Adrenal gland (tissue), 12 donors: ENCODE results near the gene ITIH2. TPM values are rescaled to one million over a fixed set of nuclear protein-coding genes. Genes with fewer than 3 reads are reported as not detected.

Experiments
- DNase-seq, 7 donors: peaks; one replicate each; pipeline ENCODE4 v3.0.0-alpha.2; 2019 to 2020
- H3K27ac ChIP-seq, 5 donors: fragments of 200-600 bp; sonication (generic) in 4 of 5; 1 replicate in 3 of 5; 2 replicates in 2 of 5; pipeline versions ENCODE4 v1.5.1 to v1.8.0; 2016 to 2020; ENCODE audit warnings: mild to moderate bottlenecking in 1 of 5
- H3K27me3 ChIP-seq: fragments of 200-600 bp; 2 replicates; pipeline ENCODE4 v1.8.0; 2021
- H3K36me3 ChIP-seq, 2 donors: fragments of 200-600 bp; replicated peaks in 1 of 2; 1 replicate in 1 of 2; 2 replicates in 1 of 2; pipeline versions ENCODE4 v1.5.1 to v1.8.0; 2018 to 2022
- H3K4me1 ChIP-seq, 2 donors: fragments of 200-600 bp; replicated peaks in 1 of 2; 1 replicate in 1 of 2; 2 replicates in 1 of 2; pipeline versions ENCODE4 v1.5.1 to v1.8.0; 2018 to 2021
- H3K4me3 ChIP-seq, 4 donors: fragments of 200-600 bp; sonication (generic) in 3 of 4; one replicate each; pipeline ENCODE4 v1.5.1; 2016 to 2018
- H3K9me3 ChIP-seq, 3 donors: fragments of 200-600 bp; sonication (generic) in 1 of 3; replicated peaks in 1 of 3; 1 replicate in 2 of 3; 2 replicates in 1 of 3; pipeline versions ENCODE4 v1.5.1 to v1.8.0; 2016 to 2021
- POLR2A ChIP-seq, 2 donors: fragments of 450-650 bp; IDR thresholded peaks; one replicate each; pipeline ENCODE4 v1.6.1; 2017; ENCODE audit warnings: antibody characterized with exemption in 2 of 2, mild to moderate bottlenecking in 2 of 2, moderate library complexity in 1 of 2
- WGBS, 4 donors: extraction: QIAGEN DNeasy Blood & Tissue Kit in 2 of 4; methylation state at CpG; one replicate each; pipeline versions ENCODE4 v1.1.5 to v1.1.7; 2013 to 2017; 5-methylcytosine and 5-hydroxymethylcytosine counted together
- intact Hi-C, 2 donors: fragments of 100-400 bp; cut with DNase I; formaldehyde crosslinking; loops; one replicate each; pipeline versions ENCODE4 v1.14.1 to v1.15.0; 2022 to 2023
- polyA plus RNA-seq, 3 donors: library from polyadenylated mRNA; stranded (reverse); fragments of 200-250 nt in 2 of 3; fragments of 350-450 nt in 1 of 3; fragmentation: Illumina TruSeq in 1 of 3; extraction: RNeasy Lipid Tissue Mini Kit (QIAGEN cat#74804) in 1 of 3; gene quantifications; one replicate each; pipeline ENCODE4 v1.2.3, GENCODE V29; 2013 to 2014
- total RNA-seq, 9 donors: library from RNA; depleted of rRNA in 4 of 9; stranded (reverse); fragments of >200 nt in 4 of 9; fragments of 120-200 nt in 1 of 9; fragmentation: NEBNext Ultra II Directional in 1 of 9; extraction: Animal tissue kit (Norgen Biotek cat#: 25700) in 1 of 9; gene quantifications; one replicate each; pipeline versions ENCODE4 v1.1.0 to v1.2.4, GENCODE V29; 2013 to 2023
- TF ChIP-seq, protein P1 (sequence below), 6 experiments: fragments of 450-650 bp in 4 of 6; fragments of 200-600 bp in 2 of 6; sonication (generic) in 1 of 6; IDR thresholded peaks; 1 replicate in 5 of 6; 2 replicates in 1 of 6; pipeline versions ENCODE4 v1.5.1 to v1.8.0; 2016 to 2021; ENCODE audit warnings: antibody characterized with exemption in 6 of 6, mild to moderate bottlenecking in 2 of 6, moderate library complexity in 1 of 6
- donor health status: healthy with polysubstance abuse.
- donor health status: Bipolar disorder and iron deficiency.
- donor health status: DM: yes; HTN: yes; CAD: no.
- donor health status: DM: no; HTN: no; CAD: no.
- donor health status: DM: no; HTN: no; CAD: no.
- donor health status: DM: yes; HTN: yes; CAD: no.

ITIH2 gene
- total and polyA plus RNA-seq, 12 donors = 0.03 to 1.6 (median 0.22) TPM; not detected in 1

DNA sequence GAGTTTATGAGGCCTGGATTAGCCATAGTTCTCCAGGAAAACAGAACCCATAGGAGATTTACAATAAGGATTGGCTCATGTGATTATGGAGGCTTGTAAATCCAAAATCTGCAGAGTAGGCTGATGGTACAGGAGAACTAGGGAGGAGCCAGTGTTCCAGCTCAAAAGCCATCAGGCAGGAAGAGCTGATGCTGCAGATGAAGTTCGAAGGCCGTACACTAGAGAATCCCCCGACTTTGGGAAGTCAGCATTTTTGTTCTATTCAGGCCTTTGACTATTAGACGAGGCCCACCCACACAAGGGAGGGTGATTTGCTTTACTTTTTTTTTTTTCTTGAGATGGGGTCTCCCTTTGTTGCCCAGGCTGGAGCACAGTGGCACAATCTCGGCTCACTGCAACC lies 47.1 kb downstream of the ITIH2 start:
- Histone ChIP-seq H3K9me3 (no peaks in the 10 kb centered on the region), H3K36me3 (peaks cover 0 to 32% of the 10 kb centered on the region in 2 donors), H3K4me3 (no peak overlapping the region), H3K27ac (no peak overlapping the region), H3K4me1 (no peaks in the 10 kb centered on the region), H3K27me3 (no peaks in the 10 kb centered on the region)
- no peak for DNase-seq
- intact Hi-C loops = loop anchor here in 1 of 2 donors (10.0 kb wide), 1 partner anchor 65 kb away; the partner anchor contains the start of gene TAF3
- WGBS, 4 donors = 87 to 96% (median 93%) methylated on average over 5 of the region's 5 CpGs
- TF ChIP-seq POLR2A (IDR thresholded peaks at IDR 0.05) = no peak
- TF ChIP-seq, protein P1, sequence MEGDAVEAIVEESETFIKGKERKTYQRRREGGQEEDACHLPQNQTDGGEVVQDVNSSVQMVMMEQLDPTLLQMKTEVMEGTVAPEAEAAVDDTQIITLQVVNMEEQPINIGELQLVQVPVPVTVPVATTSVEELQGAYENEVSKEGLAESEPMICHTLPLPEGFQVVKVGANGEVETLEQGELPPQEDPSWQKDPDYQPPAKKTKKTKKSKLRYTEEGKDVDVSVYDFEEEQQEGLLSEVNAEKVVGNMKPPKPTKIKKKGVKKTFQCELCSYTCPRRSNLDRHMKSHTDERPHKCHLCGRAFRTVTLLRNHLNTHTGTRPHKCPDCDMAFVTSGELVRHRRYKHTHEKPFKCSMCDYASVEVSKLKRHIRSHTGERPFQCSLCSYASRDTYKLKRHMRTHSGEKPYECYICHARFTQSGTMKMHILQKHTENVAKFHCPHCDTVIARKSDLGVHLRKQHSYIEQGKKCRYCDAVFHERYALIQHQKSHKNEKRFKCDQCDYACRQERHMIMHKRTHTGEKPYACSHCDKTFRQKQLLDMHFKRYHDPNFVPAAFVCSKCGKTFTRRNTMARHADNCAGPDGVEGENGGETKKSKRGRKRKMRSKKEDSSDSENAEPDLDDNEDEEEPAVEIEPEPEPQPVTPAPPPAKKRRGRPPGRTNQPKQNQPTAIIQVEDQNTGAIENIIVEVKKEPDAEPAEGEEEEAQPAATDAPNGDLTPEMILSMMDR (IDR thresholded peaks at IDR 0.05) = no peak

DNA sequence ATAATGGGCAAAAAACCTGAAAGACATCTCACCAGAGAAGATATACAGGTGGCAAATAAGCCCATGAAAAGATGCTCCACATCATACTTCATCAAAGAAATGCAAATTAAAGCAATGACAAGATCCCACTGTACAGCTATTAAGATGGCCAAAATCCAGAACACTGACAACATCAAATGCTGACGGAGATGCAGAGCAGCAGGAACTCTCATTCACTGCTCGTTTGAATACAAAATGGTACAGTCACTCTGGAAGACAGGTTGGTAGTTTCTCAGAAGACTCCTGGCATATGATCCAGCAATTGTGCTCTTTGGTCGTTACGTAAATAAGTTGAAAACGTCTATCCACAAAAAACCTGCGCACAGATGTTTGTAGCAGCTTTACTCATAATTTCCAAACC lies 49.1 kb downstream of the ITIH2 start:
- TF ChIP-seq POLR2A (IDR thresholded peaks at IDR 0.05) = no peak
- TF ChIP-seq, protein P1 (IDR thresholded peaks at IDR 0.05) = no peak
- H3K4me1 ChIP-seq = no peaks in the 10 kb centered on the region
- WGBS, 4 donors = 86 to 95% (median 92%) methylated on average over 6 of the region's 6 CpGs
- no peaks in the 10 kb centered on the region for H3K9me3 ChIP-seq
- no peak for DNase-seq
- H3K27me3 ChIP-seq = no peaks in the 10 kb centered on the region
- no peak overlapping the region for H3K27ac ChIP-seq
- intact Hi-C loops = loop anchor here in 1 of 2 donors (10.0 kb wide), 1 partner anchor 63 kb away; the partner anchor contains the start of gene TAF3
- H3K36me3 ChIP-seq = peaks cover 0 to 47% of the 10 kb centered on the region in 2 donors
- H3K4me3 ChIP-seq = no peak overlapping the region

DNA sequence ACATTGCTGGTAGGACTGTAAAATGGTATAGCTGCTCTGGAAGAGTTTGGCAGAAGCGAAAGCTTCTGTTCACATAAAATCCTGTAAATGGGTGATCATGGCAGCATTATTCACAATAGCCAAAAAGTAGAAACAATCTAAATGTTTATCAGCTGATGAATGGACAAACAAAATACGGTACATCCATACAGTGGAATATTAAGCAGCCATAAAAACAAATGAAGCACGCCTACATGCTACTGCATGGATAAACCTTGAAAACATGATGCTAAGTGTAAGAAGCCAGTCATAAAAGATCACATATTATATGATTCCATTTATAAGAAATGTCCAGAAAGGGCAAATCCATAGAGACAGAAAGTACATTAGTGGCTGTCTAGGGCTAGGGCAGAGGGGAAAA lies 52.0 kb downstream of the ITIH2 start:
- peaks cover 0 to 74% of the 10 kb centered on the region in 2 donors for H3K36me3 ChIP-seq

DNA sequence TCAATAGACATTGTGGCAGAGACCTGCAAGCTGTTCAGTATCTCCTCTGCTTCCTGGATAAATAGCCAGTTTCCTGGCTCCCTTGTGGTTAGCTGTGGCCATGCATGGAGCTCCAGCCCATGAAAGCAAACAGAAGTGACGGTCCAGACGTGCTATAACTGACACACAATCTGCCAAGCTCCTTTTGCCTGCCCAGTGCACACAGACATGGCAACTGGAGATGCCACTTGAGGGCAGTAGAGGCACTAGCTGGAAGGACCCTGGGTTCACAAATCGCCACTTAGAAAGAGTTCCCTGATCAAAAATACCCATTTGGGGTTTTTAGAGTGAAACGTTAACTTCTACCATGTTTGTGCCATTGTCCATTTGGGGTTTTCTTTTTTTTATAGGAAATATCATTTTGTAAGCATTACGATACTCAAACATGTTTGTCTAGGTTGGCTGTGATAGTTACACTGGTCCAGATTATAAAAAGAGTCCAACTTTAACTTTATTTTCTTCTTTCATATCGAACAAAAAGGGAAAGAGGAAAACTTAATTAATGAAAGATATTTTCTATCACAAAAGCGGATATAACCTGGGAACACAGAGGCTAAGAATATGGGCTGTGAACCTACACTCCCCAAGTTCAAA lies 53.4 kb downstream of the ITIH2 start:
- intact Hi-C loops = loop anchor here in 1 of 2 donors (10.0 kb wide), 1 partner anchor 58 kb away; the partner anchor contains the start of gene TAF3
- peaks cover 0 to 88% of the 10 kb centered on the region in 2 donors for H3K36me3 ChIP-seq

More for the DNA sequence above, 52.0 kb downstream of the ITIH2 start:
- TF ChIP-seq POLR2A (IDR thresholded peaks at IDR 0.05) = no peak
- TF ChIP-seq, protein P1 (IDR thresholded peaks at IDR 0.05) = no peak
- intact Hi-C loops = loop anchor here in 1 of 2 donors (10.0 kb wide), 1 partner anchor 60 kb away; the partner anchor contains the start of gene TAF3
- Histone ChIP-seq H3K4me1 (no peaks in the 10 kb centered on the region), H3K27ac (no peak overlapping the region), H3K4me3 (no peak overlapping the region), H3K27me3 (no peaks in the 10 kb centered on the region), H3K9me3 (no peaks in the 10 kb centered on the region)
- 95 to 100% (median 98%) methylated on average over 3 of the region's 3 CpGs for WGBS, 4 donors
- no peak for DNase-seq

More for the DNA sequence above, 53.4 kb downstream of the ITIH2 start:
- Histone ChIP-seq H3K27me3 (no peaks in the 10 kb centered on the region), H3K9me3 (no peaks in the 10 kb centered on the region), H3K4me1 (no peaks in the 10 kb centered on the region), H3K27ac (no peak overlapping the region), H3K4me3 (no peak overlapping the region)
- WGBS, 4 donors = 49 to 61% (median 58%) methylated on average over 7 of the region's 7 CpGs
- DNase-seq = peak; percentile 38 to 72 (median 56)
- TF ChIP-seq POLR2A (IDR thresholded peaks at IDR 0.05) = no peak
- TF ChIP-seq, protein P1 (IDR thresholded peaks at IDR 0.05) = peak; percentile 43 to 67 (median 51)
